BLaER1 treated with 17β-estradiol and CSF1 and Interleukin-3, amounts not matched to agents 10 nM and 100 nM (cell line): ENCODE results near the gene GABRD.

Source experiments
- H3K27ac ChIP-seq, 11 experiments: shearing (Covaris generic); formaldehyde crosslinking; 2 replicates each; pipeline ENCODE4 v1.8.1; 2022
- H3K27me3 ChIP-seq, 11 experiments: shearing (Covaris generic); formaldehyde crosslinking; 2 replicates each; pipeline ENCODE4 v1.8.1; 2022
- H3K36me3 ChIP-seq, 11 experiments: shearing (Covaris generic); formaldehyde crosslinking; 2 replicates each; pipeline ENCODE4 v1.8.1; 2022
- H3K4me1 ChIP-seq, 10 experiments: shearing (Covaris generic); formaldehyde crosslinking; 2 replicates each; pipeline ENCODE4 v1.8.1; 2022
- H3K4me2 ChIP-seq, 11 experiments: shearing (Covaris generic); formaldehyde crosslinking; 2 replicates each; pipeline ENCODE4 v1.8.1; 2022
- H3K4me3 ChIP-seq, 10 experiments: shearing (Covaris generic); formaldehyde crosslinking; 2 replicates each; pipeline ENCODE4 v1.8.1; 2022
- H3K9ac ChIP-seq, 11 experiments: shearing (Covaris generic); formaldehyde crosslinking; 2 replicates each; pipeline ENCODE4 v1.8.1; 2022
- H3K9me3 ChIP-seq, 11 experiments: shearing (Covaris generic); formaldehyde crosslinking; replicated peaks in 1 of 11; 2 replicates each; pipeline ENCODE4 v1.8.1; 2022
- H4K20me1 ChIP-seq, 11 experiments: shearing (Covaris generic); formaldehyde crosslinking; 2 replicates each; pipeline ENCODE4 v1.8.1; 2022
- Cebpa-rat ChIP-seq, 11 experiments: shearing (Covaris generic); IDR thresholded peaks; 2 replicates each; pipeline ENCODE4 v1.8.1; 2022

Gene GABRD

DNA sequence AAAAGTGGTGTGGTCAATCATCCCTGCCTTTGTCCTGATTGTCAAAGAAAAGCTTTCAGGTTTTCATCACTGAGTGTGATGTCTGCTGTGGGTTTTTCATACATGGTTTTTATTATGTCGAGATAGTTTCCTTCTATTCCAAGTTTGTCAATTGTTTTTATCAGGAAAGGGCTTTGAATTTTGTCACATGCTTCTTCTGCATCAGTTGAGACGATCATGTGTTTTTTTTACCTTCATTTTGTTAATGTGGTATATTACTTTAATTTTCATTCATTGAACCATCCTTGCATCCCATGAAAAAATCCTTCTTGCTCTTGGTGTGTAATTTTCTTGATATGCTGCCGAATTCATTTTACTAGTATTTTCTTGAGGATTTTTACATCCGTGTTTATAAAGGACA, 46.6 kb downstream of the GABRD start:
- Histone ChIP-seq H3K27me3 (peaks cover 0 to 8% (median 0%) of the 10 kb centered on the region in 11 experiments; a peak in 2 of 22 replicates), H3K4me2 (no peak overlapping the region), H3K4me3 (no peak overlapping the region; a peak in 1 of 20 replicates), H3K9ac (no peak overlapping the region), H3K36me3 (peaks cover 0 to 6% (median 0%) of the 10 kb centered on the region in 11 experiments; a peak in 2 of 22 replicates), H3K27ac (no peak overlapping the region), H4K20me1 (peaks cover 0 to 4% (median 0%) of the 10 kb centered on the region in 11 experiments; a peak in 1 of 22 replicates), H3K4me1 (peaks cover 16 to 52% (median 42%) of the 10 kb centered on the region in 10 experiments), H3K9me3 (peaks cover 24 to 64% (median 55%) of the 10 kb centered on the region in 11 experiments)
- TF ChIP-seq Cebpa-rat (IDR thresholded peaks at IDR 0.05) = no peak

DNA sequence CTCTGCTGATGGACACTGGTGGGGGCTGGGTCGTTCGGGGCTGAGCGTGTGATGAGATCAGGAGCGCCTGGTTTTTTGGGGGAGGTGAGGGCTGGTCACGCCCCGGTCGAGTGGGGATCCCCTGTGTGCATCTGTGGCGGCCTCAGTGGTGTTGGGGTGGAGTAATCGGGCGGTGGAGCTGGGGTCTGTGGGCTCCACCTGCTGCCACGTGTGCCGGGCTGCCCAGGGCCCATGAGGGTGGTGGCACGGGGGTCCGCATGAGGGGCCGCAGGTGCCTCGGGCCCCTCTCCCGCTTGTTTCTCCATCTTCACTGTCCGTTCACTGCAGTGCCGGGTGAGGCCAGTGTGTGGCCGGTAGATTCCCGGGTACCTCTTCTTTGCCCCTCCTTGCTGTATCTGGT, 48.2 kb downstream of the GABRD start:
- no peak overlapping the region for H3K4me3 ChIP-seq
- peaks cover 16 to 46% (median 32%) of the 10 kb centered on the region in 10 experiments for H3K4me1 ChIP-seq
- peaks cover 8 to 15% (median 11%) of the 10 kb centered on the region in 11 experiments for H3K27me3 ChIP-seq
- H3K36me3 ChIP-seq = peaks cover 0 to 6% (median 0%) of the 10 kb centered on the region in 11 experiments; a peak in 2 of 22 replicates
- no peak overlapping the region for H3K27ac ChIP-seq
- no peak for TF ChIP-seq Cebpa-rat (IDR thresholded peaks at IDR 0.05)
- H3K9ac ChIP-seq = no peak overlapping the region
- peaks cover 24 to 53% (median 44%) of the 10 kb centered on the region in 11 experiments for H3K9me3 ChIP-seq
- H3K4me2 ChIP-seq = peak overlapping the region in 4 of 11 experiments; percentile 0 to 40 (median 26); a peak in 4 of 22 replicates
- peaks cover 0 to 8% (median 0%) of the 10 kb centered on the region in 11 experiments; a peak in 1 of 22 replicates for H4K20me1 ChIP-seq

DNA sequence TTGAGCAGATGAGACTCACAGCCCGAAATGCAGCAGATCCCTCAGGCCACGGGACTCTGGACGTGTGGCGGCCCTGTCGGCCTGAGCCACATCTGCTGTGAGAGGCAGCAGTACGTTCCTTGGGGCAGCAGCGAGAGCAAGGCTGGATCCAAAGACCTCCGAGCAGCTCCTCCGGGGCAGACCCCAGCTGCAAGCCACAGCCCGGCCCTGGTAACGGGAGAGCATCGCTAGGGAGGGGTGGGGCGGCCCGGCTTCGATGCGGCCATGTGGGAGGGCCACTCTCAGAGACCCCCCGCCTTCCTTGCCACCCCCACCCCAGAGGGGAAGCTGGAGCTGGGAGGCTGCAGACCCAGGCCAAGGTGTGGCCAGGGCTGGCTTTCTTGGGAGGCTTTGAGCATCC, 48.8 kb downstream of the GABRD start:
- no peak for TF ChIP-seq Cebpa-rat (IDR thresholded peaks at IDR 0.05)

DNA sequence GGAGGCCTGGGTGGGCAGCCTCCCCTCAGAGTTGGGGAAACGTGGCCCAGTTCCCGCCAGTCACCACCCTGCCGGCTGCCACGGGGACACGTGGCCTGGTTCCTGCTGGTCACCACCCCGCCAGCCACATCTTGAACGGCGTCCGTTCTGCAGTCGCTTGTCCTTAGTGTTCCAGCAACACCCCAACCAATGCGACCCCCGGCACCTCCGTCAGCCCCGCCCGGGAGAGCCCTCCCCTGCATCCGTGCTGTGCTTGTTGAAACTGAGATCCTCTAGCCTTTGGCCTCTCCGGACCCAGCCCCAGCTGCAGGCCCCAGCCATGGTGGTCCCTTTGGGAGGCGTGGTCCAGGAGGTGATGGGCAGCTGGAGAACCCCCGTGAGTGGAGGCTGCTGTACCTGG, 49.8 kb downstream of the GABRD start:
- Histone ChIP-seq H3K9me3 (peaks cover 24 to 40% (median 34%) of the 10 kb centered on the region in 11 experiments), H3K4me2 (peak overlapping the region in 5 of 11 experiments; percentile 50 to 71 (median 68); a peak in 4 of 22 replicates), H3K27ac (no peak overlapping the region), H3K36me3 (peaks cover 0 to 6% (median 0%) of the 10 kb centered on the region in 11 experiments; a peak in 2 of 22 replicates), H3K4me1 (peaks cover 10 to 47% (median 30%) of the 10 kb centered on the region in 10 experiments), H3K9ac (no peak overlapping the region), H3K4me3 (no peak overlapping the region), H4K20me1 (peaks cover 0 to 18% (median 0%) of the 10 kb centered on the region in 11 experiments; a peak in 3 of 22 replicates), H3K27me3 (peaks cover 24 to 30% (median 26%) of the 10 kb centered on the region in 11 experiments)
- TF ChIP-seq Cebpa-rat (IDR thresholded peaks at IDR 0.05) = no peak

More for the DNA sequence above, 48.8 kb downstream of the GABRD start:
- Histone ChIP-seq H4K20me1 (peaks cover 0 to 14% (median 0%) of the 10 kb centered on the region in 11 experiments; a peak in 2 of 22 replicates), H3K36me3 (peaks cover 0 to 6% (median 0%) of the 10 kb centered on the region in 11 experiments; a peak in 2 of 22 replicates), H3K4me3 (no peak overlapping the region), H3K9ac (no peak overlapping the region), H3K27me3 (peaks cover 14 to 20% (median 17%) of the 10 kb centered on the region in 11 experiments), H3K27ac (no peak overlapping the region), H3K4me2 (no peak overlapping the region), H3K9me3 (peaks cover 24 to 50% (median 41%) of the 10 kb centered on the region in 11 experiments), H3K4me1 (peaks cover 16 to 51% (median 34%) of the 10 kb centered on the region in 10 experiments)

DNA sequence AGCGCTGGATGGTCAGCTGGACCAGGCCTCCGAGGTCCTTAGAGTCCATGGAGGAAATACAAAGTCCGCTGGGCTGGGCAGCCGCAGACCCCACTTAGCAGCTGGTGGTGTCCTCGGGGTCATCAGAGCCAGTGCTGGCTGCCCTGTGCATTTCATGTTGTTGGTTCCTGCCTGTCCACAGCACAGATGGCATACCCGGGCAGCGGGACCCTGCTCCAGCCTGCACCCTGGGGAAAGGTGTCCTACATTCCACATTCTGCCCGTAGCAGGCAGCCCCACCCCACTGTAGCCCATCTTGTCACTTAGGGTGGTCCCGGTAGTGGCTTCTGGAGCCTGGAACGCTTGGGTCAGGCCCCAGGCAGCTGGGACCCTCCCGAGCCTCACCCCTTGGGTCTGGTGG, 50.9 kb downstream of the GABRD start:
- H4K20me1 ChIP-seq = peaks cover 0 to 29% (median 0%) of the 10 kb centered on the region in 11 experiments; a peak in 4 of 22 replicates
- no peak overlapping the region for H3K27ac ChIP-seq

DNA sequence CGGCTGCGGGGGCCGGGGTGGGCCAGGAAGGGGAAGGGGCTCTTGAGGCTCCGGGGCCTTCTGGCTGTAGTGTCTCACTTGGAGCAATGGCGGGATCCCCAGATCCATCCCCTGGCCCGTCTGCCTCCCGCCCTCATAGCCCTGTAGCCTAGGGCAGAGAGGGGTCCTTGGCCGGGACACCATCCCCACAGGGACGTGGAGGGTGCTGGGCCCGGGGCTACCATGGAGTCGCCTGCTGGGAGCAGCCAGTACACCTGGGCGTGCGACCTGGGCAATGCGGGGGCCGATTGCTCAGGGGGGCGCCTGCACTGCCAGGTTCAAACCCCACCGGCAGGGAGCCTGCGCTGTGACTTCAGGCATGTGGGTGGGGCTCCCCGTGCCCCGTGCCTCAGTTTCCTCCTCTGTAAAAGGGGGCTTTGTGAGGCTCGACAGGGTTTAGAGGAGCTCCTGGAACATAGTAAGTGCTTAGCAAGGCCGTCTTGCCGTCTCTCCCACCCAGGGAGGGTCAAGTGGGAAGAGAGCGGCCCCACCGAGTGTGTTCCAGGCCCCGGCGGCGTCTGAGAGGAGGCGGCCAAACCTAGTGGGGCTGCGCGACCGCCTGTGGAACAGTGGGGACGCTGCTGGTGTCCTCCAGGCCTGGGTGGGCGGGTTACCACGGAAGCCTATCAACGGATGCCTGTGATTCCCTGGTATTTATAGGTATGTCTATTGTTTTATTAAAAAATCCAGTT, 51.8 kb downstream of the GABRD start:
- Histone ChIP-seq H3K4me1 (peaks cover 26 to 65% (median 49%) of the 10 kb centered on the region in 10 experiments), H3K27me3 (peaks cover 44 to 50% (median 46%) of the 10 kb centered on the region in 11 experiments)

More for the DNA sequence above, 50.9 kb downstream of the GABRD start:
- peaks cover 35 to 41% (median 37%) of the 10 kb centered on the region in 11 experiments for H3K27me3 ChIP-seq
- peaks cover 13 to 30% (median 23%) of the 10 kb centered on the region in 11 experiments for H3K9me3 ChIP-seq
- H3K4me1 ChIP-seq = peaks cover 21 to 55% (median 39%) of the 10 kb centered on the region in 10 experiments
- H3K36me3 ChIP-seq = peaks cover 0 to 5% (median 0%) of the 10 kb centered on the region in 11 experiments; a peak in 1 of 22 replicates
- no peak overlapping the region for H3K4me3 ChIP-seq
- peak overlapping the region in 2 of 11 experiments; percentile 24 to 26; a peak in 1 of 22 replicates for H3K9ac ChIP-seq
- TF ChIP-seq Cebpa-rat (IDR thresholded peaks at IDR 0.05) = no peak
- peak overlapping the region; percentile 28 to 71 (median 55); a peak in 21 of 22 replicates for H3K4me2 ChIP-seq

DNA sequence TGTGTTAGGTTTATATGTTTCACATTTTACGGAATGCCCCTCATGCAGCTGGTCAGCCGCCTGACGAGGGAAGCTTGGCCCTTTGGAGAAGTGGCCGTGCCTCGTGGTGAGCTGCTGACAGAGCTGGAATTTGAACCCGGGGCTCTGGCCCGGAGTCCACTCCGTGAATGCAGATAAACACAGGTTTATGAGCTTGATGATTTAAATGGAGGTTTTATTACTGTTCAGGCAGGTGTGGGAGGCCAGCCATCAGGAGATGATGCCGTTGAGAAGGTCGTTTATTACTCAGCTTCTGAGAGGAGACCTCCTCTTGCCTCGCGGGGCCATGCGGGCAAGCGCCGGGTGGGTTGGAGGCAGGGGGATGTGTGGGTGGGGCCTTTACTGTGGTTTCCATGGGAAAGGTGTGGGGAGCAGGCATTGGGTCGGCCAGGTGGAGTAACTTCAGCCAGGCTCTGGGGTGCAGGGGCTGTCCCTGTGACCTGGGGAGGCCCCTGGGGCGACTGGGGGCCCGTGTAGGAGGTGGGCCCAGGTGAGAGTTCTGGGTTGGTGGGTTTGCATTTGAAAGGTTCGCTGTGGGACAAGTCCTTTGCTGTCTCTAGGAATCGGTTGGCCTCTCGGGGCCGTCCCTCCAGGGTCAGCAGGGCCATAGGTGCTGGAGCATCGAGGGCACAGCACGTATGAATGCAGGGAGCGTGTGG, 53.1 kb downstream of the GABRD start:
- Histone ChIP-seq H3K4me2 (peak overlapping the region in 8 of 11 experiments; percentile 80 to 99 (median 98); a peak in 15 of 22 replicates), H3K4me1 (peaks cover 26 to 74% (median 60%) of the 10 kb centered on the region in 10 experiments), H4K20me1 (peaks cover 0 to 34% (median 0%) of the 10 kb centered on the region in 11 experiments; a peak in 6 of 22 replicates), H3K9me3 (peaks cover 3 to 18% (median 11%) of the 10 kb centered on the region in 11 experiments; a peak in 21 of 22 replicates), H3K9ac (no peak overlapping the region), H3K27me3 (peaks cover 57 to 63% (median 59%) of the 10 kb centered on the region in 11 experiments), H3K36me3 (no peaks in the 10 kb centered on the region), H3K4me3 (no peak overlapping the region), H3K27ac (no peak overlapping the region)
- no peak for TF ChIP-seq Cebpa-rat (IDR thresholded peaks at IDR 0.05)

More for the DNA sequence above, 51.8 kb downstream of the GABRD start:
- no peak for TF ChIP-seq Cebpa-rat (IDR thresholded peaks at IDR 0.05)
- H3K4me3 ChIP-seq = no peak overlapping the region
- no peaks in the 10 kb centered on the region for H3K36me3 ChIP-seq
- H3K9me3 ChIP-seq = peaks cover 4 to 20% (median 14%) of the 10 kb centered on the region in 11 experiments; a peak in 21 of 22 replicates
- H3K9ac ChIP-seq = no peak overlapping the region
- no peak overlapping the region; a peak in 1 of 22 replicates for H3K4me2 ChIP-seq
- H4K20me1 ChIP-seq = peaks cover 0 to 34% (median 0%) of the 10 kb centered on the region in 11 experiments; a peak in 6 of 22 replicates
- H3K27ac ChIP-seq = no peak overlapping the region

DNA sequence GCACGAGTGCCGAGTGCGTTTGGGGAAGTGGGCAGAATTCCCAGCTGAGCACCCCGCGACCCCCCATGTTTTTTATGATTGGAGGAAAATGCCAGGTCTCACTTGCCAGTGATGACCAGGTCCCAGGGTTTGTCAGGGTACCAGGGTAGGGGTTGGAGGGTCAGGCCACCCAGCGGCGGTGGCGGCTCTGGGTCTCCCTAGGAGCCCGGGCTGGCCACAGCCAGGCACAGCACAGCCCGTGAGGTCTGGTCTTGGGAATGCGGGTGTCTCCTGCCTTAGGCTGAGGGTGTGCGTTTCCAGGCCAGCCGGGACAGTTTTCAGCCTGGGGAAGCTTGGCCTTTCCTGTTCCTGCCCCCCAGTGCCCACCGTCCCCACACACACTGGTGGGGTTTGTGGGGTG, 53.7 kb downstream of the GABRD start:
- Histone ChIP-seq H3K27me3 (peaks cover 61 to 69% (median 64%) of the 10 kb centered on the region in 11 experiments), H3K27ac (no peak overlapping the region), H3K4me3 (peak overlapping the region in 2 of 10 experiments; percentile 73 to 78; a peak in 3 of 20 replicates), H3K9ac (peak overlapping the region in 2 of 11 experiments; percentile 79 to 85; a peak in 1 of 22 replicates), H4K20me1 (peaks cover 0 to 34% (median 0%) of the 10 kb centered on the region in 11 experiments; a peak in 6 of 22 replicates), H3K36me3 (peaks cover 0 to 5% (median 2%) of the 10 kb centered on the region in 11 experiments; a peak in 8 of 22 replicates), H3K9me3 (peaks cover 7 to 18% (median 14%) of the 10 kb centered on the region in 11 experiments), H3K4me1 (peaks cover 26 to 73% (median 63%) of the 10 kb centered on the region in 10 experiments), H3K4me2 (peak overlapping the region; percentile 78 to 99 (median 95); a peak in 20 of 22 replicates)
- no peak for TF ChIP-seq Cebpa-rat (IDR thresholded peaks at IDR 0.05)
